Gastrocnemius medialis (tissue), 4 donors: ENCODE measurements around the gene SAP30L.

Source experiments
- POLR2A ChIP-seq, 2 donors: fragments of 450-650 bp; IDR thresholded peaks; one replicate each; pipeline ENCODE4 v1.6.1; 2017; ENCODE audit warnings: antibody characterized with exemption in 2 of 2, mild to moderate bottlenecking in 2 of 2, moderate library complexity in 2 of 2
- TF ChIP-seq, protein P1 (sequence below), 5 experiments: fragments of 450-650 bp in 3 of 5; fragments of 200-600 bp in 2 of 5; sonication (generic) in 2 of 5; IDR thresholded peaks in 4 of 5; conservative IDR thresholded peaks in 1 of 5; 1 replicate in 4 of 5; 2 replicates in 1 of 5; pipeline ENCODE4 v1.5.1; 2016 to 2019; ENCODE audit warnings: antibody characterized with exemption in 5 of 5, mild to moderate bottlenecking in 3 of 5, moderate library complexity in 3 of 5

DNA sequence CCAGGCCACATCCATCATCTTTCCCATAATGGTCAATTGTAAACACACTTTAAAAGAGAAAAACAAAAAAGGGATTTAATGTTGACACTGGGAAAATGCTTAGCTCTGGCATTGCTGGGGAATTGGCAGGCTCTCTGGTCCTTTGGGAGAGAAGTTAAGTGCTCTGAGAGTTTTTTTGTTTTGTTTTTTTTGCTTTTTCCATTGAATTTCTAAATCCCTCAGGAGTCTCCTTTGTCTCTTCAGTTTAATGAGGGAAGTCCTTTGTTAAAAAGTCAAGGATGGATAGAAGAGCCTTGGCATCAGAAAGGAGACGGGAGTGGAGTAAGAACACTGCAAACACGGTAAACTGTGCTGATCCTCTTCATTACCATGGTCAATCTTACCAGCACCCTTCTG is 39.3 kb downstream of the SAP30L start:
- TF ChIP-seq, protein P1, sequence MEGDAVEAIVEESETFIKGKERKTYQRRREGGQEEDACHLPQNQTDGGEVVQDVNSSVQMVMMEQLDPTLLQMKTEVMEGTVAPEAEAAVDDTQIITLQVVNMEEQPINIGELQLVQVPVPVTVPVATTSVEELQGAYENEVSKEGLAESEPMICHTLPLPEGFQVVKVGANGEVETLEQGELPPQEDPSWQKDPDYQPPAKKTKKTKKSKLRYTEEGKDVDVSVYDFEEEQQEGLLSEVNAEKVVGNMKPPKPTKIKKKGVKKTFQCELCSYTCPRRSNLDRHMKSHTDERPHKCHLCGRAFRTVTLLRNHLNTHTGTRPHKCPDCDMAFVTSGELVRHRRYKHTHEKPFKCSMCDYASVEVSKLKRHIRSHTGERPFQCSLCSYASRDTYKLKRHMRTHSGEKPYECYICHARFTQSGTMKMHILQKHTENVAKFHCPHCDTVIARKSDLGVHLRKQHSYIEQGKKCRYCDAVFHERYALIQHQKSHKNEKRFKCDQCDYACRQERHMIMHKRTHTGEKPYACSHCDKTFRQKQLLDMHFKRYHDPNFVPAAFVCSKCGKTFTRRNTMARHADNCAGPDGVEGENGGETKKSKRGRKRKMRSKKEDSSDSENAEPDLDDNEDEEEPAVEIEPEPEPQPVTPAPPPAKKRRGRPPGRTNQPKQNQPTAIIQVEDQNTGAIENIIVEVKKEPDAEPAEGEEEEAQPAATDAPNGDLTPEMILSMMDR (IDR thresholded peaks at IDR 0.05 in 4 of 5, conservative IDR thresholded peaks at IDR 0.05 in 1 of 5): no peak
- no peak for TF ChIP-seq POLR2A (IDR thresholded peaks at IDR 0.05)
